Measurements from ENCODE around the gene KRTAP10-12.

DNA sequence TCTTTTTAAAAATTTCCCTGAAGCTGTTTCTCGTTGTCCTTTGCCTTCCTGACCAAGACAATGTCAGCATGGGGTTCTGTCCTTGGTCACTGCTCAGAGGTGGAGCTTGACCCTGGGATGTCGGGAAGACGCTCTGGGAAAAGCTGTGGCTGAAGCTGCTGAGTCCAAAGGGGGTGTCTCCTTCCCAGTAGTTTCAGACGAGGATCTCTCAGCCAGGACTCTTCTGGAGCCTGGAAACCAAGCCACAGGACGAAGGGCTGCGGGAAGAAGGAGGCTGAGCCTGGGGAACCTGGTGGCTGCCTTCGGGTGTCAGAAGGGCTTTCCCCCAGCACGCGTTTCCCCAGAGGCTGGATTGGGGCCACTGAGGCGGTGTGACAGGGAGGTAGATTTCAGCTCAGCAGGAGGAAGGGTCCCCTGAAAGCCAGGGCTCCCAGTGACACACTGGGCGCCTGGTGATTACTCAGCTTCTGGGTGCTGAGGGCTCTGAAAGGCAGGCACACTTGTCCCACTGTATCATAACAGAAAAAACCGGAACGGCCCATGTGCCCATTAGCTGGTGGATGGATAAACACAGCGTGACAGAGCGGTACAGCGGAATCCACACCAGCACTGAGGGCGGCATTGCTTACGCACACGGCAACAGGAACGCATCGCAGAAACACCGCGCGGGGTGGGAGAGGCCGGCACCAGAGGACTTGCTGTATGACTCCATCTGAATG is 10.0 kb upstream of the KRTAP10-12 start:
- no peak for TF ChIP-seq USF2 (IDR thresholded peaks at IDR 0.05; ENCODE audit: low read depth, low read length)
- TF ChIP-seq, protein P1, sequence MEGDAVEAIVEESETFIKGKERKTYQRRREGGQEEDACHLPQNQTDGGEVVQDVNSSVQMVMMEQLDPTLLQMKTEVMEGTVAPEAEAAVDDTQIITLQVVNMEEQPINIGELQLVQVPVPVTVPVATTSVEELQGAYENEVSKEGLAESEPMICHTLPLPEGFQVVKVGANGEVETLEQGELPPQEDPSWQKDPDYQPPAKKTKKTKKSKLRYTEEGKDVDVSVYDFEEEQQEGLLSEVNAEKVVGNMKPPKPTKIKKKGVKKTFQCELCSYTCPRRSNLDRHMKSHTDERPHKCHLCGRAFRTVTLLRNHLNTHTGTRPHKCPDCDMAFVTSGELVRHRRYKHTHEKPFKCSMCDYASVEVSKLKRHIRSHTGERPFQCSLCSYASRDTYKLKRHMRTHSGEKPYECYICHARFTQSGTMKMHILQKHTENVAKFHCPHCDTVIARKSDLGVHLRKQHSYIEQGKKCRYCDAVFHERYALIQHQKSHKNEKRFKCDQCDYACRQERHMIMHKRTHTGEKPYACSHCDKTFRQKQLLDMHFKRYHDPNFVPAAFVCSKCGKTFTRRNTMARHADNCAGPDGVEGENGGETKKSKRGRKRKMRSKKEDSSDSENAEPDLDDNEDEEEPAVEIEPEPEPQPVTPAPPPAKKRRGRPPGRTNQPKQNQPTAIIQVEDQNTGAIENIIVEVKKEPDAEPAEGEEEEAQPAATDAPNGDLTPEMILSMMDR (conservative IDR thresholded peaks at IDR 0.05; ENCODE audit: low read depth, low read length): no peak
- TF ChIP-seq BHLHE40 (IDR thresholded peaks at IDR 0.05; ENCODE audit: low read depth, low read length): no peak
- no peak for TF ChIP-seq POLR2A (IDR thresholded peaks at IDR 0.05; ENCODE audit: low read depth, low read length)
- no peak for TF ChIP-seq RFX5 (IDR thresholded peaks at IDR 0.05; ENCODE audit: low read depth, low read length)
- TF ChIP-seq RAD21 (IDR thresholded peaks at IDR 0.05; ENCODE audit: low read length): no peak
